Spleen (tissue), 7 donors: ENCODE data around the gene RANBP17.

Experiments
- CTCF ChIP-seq, 11 experiments: fragments of 200-600 bp in 7 of 11; fragments of 450-650 bp in 4 of 11; sonication (generic) in 4 of 11; IDR thresholded peaks in 8 of 11; conservative IDR thresholded peaks in 3 of 11; 1 replicate in 7 of 11; 2 replicates in 4 of 11; pipeline versions ENCODE4 v1.4.0 to v1.8.0; 2016 to 2021; ENCODE audit warnings: antibody characterized with exemption in 11 of 11, inconsistent platforms in 4 of 11, mild to moderate bottlenecking in 1 of 11
- POLR2A ChIP-seq, 3 donors: fragments of 450-650 bp; IDR thresholded peaks; one replicate each; pipeline ENCODE4 v1.5.1; 2017; ENCODE audit warnings: antibody characterized with exemption in 3 of 3, mild to moderate bottlenecking in 1 of 3
- POLR2AphosphoS5 ChIP-seq, 3 donors: sonication (generic); formaldehyde crosslinking; IDR thresholded peaks; one replicate each; pipeline ENCODE4 v1.5.1; 2017; ENCODE audit warnings: antibody characterized with exemption in 3 of 3
- donor health status: DM: no; HTN: no; CAD: no; lungs with moderate emphysema.
- donor health status: DM: no; HTN: no; CAD: no.
- donor health status: DM: no; HTN: no; CAD: no.

GRCh38 chr5:171270136-171270535, 408.3 kb downstream of the RANBP17 start:
- TF ChIP-seq CTCF (IDR thresholded peaks at IDR 0.05 in 8 of 11, conservative IDR thresholded peaks at IDR 0.05 in 3 of 11) (no peak), POLR2AphosphoS5 (IDR thresholded peaks at IDR 0.05) (no peak), POLR2A (IDR thresholded peaks at IDR 0.05) (no peak)
